ENCODE measurements around the gene PRR12. TPM values are rescaled to one million over a fixed set of nuclear protein-coding genes. Genes with fewer than 3 reads are reported as not detected.

PRR12 gene
- total RNA-seq, 1 donor from 2014 or later = 58.5 TPM

DNA sequence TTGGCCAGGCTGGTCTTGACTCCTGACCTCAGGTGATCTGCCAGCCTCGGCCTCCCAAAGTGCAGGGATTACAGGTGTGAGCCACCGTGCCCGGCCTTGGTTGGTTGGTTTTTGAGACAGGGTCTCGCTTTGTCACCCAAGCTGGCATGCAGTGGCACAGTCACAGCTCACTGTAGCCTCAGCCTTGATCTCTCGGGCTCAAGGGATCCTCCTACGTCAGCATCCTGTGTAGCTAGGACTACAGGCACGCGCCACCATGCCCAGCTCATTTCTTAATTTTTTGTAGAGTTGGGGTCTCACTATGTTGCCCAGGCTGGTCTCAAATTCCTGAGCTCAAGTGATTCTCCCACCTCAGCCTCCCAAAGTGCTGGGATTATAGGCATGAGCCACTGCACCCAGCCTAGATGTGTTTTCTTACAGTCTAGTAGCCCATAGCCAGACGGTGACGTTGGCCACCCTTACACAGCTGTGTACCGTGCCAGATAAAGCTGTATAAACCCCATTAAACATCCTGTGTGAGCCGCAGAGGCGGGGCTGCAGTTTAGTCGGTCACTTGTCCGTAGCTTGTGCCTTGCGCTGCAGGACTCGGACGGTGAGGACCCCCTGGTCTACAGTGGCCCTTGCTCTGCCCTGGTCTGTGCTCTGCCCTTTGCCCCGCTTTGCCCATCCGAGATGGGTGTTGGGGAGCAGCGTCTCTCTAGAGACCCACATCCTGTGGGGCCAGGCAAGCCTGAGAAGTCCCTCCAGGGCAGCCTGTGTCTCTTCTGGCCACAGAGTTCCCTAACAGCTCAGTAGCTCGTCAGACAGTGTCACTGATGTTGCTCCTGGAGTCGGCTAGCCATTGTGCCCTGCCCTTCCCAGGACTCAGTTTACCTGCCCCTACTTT lies 64.8 kb downstream of the PRR12 start:
- DNase-seq (ENCODE audit: low spot score in 2 of 2, unreplicated experiment in 2 of 2) = no peak
- Mint-ChIP-seq H3K4me1 (no peaks in the 10 kb centered on the region), H3K4me3 (no peak overlapping the region), H3K36me3 (peaks cover 38% of the 10 kb centered on the region), H3K9me3 (no peaks in the 10 kb centered on the region), H3K27ac (no peak overlapping the region), H3K27me3 (ENCODE audit: low read depth) (no peaks in the 10 kb centered on the region)
- TF ChIP-seq CTCF (IDR thresholded peaks at IDR 0.05; ENCODE audit: unreplicated experiment) = no peak

DNA sequence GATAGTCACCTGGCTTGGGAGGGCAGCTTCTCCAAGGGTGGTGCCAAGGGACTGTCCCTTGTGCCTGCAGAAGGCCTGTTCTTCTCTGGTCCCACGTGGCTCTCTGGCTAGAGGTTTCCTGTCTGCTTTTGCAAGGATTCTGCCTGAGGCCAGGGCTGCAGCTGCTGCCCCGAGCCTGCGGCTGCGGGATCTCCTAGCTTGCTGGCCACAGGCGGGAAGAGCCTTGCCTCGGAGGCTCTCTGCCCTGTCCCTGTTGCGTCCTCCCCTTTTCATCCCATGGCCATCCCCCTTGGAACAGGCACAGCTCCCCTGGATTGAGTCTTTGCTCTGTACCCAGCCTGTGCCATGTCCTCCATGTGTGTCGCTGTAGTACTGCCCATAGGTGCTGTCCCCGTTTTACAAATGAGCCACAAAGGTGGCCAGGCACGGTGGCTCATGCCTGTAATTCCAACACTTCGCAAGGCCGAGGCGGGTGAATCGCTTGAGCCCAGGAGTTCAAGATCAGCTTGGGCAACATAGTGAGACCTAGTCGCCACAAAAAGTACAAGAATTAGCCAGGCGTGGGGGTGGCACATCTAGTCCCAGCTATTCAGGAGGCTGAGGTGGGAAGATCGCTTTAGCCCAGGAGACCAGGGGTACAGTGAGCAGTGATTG lies 65.6 kb downstream of the PRR12 start:
- Mint-ChIP-seq H3K27me3 (ENCODE audit: low read depth) (no peaks in the 10 kb centered on the region), H3K36me3 (peaks cover 36% of the 10 kb centered on the region), H3K27ac (no peak overlapping the region), H3K4me3 (no peak overlapping the region), H3K9me3 (no peaks in the 10 kb centered on the region), H3K4me1 (no peaks in the 10 kb centered on the region)
- DNase-seq (ENCODE audit: low spot score in 2 of 2, unreplicated experiment in 2 of 2) = no peak
- TF ChIP-seq CTCF (IDR thresholded peaks at IDR 0.05; ENCODE audit: unreplicated experiment) = no peak

DNA sequence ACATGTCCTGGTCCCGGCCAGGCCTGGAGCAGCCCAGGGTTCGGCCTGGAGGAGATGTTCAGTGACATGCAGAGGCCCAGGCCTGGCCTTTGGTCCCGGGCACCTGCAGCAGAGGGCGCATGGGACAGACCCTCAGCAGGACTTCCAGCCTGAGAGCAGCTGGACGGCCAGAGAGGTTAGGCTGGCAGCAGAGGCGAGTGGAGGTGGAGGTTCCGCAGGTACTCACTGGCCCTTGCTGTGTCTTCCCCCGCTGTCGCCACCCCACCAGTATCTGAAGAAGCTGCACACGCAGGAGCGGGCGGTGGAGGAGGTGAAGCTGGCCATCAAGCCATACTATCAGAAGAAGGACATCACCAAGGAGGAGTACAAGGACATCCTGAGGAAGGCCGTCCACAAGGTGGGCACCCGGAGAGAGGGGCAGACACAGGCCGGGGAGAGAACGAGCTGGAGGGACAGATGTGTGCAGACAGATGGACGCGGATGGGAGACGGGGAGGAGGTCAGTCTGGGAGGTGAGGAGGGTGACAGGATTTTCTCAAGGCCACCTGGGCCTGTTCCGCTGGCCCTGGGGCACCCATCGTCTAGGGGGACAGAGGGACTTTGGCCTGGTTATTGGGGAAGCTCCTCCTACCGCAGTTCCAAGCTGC lies 66.6 kb downstream of the PRR12 start:
- H3K27ac Mint-ChIP-seq = no peak overlapping the region
- peaks cover 1% of the 10 kb centered on the region for H3K4me1 Mint-ChIP-seq
- TF ChIP-seq CTCF (IDR thresholded peaks at IDR 0.05; ENCODE audit: unreplicated experiment) = no peak
- H3K27me3 Mint-ChIP-seq (ENCODE audit: low read depth) = no peaks in the 10 kb centered on the region
- H3K4me3 Mint-ChIP-seq = no peak overlapping the region
- no peaks in the 10 kb centered on the region for H3K9me3 Mint-ChIP-seq
- DNase-seq (ENCODE audit: low spot score in 2 of 2, unreplicated experiment in 2 of 2) = no peak
- H3K36me3 Mint-ChIP-seq = peaks cover 38% of the 10 kb centered on the region

DNA sequence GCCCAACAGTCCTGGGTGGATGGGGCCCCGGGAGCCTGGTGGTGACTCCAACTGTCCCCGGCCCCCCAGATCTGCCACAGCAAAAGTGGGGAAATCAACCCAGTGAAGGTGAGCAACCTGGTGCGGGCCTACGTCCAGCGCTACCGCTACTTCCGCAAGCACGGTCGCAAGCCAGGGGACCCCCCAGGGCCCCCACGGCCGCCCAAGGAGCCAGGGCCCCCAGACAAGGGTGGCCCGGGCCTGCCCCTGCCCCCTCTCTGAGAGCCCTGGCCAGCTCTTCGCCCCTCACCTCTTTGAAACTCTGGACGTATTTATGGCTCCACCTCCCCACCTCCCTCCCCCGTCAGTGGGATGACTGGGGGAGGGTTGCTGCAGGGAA lies 67.1 kb downstream of the PRR12 start:
- H3K36me3 Mint-ChIP-seq = peaks cover 41% of the 10 kb centered on the region
- no peaks in the 10 kb centered on the region for H3K27me3 Mint-ChIP-seq (ENCODE audit: low read depth)
- H3K4me3 Mint-ChIP-seq = no peak overlapping the region
- H3K27ac Mint-ChIP-seq = no peak overlapping the region
- TF ChIP-seq CTCF (IDR thresholded peaks at IDR 0.05; ENCODE audit: unreplicated experiment) = no peak
- no peaks in the 10 kb centered on the region for H3K9me3 Mint-ChIP-seq
- peaks cover 6% of the 10 kb centered on the region for H3K4me1 Mint-ChIP-seq
- DNase-seq (ENCODE audit: low spot score in 2 of 2, unreplicated experiment in 2 of 2) = no peak

DNA sequence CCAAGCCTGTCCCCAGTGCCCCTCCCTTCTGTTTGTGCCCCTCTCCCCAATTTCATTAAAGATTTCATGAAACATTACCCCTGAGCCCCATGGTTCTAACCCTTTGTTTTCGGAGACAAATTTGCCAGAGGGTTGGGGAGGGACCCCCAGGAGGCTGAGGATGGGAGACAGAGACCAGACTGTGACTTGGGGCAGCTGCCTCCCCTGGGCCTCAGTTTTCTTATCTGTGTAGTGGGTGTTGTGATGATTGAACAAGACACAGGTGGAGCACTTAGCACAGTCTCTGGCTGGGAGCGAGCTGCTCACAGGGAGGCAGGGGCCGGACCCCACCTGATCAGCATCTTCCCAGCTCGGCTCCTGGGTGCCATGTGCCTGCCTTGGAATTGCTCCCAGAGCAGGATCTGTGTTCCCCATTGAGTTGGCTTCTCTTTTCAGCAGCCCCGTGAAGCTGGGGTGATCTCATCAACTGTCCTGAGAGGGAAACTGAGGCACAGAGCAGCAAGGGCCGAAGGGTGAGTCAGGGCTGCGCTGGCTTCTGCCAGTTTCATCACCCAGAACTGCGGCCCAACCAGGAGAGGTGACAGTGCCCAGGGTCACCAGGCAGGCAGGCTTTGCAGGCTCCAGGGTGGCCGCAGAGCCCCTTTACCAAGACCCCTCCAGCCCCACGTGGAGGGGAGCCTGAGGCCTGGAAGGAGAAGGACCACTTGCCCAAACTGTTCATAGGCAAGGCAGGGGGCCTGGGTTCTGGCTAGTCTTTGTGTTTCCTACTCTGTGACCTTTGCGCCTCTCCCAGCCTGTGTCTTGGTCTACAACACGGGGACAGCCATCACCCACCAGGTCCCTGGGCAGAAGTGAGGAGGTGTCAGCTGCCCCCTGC lies 67.8 kb downstream of the PRR12 start:
- no peak for TF ChIP-seq CTCF (IDR thresholded peaks at IDR 0.05; ENCODE audit: unreplicated experiment)
- Mint-ChIP-seq H3K9me3 (no peaks in the 10 kb centered on the region), H3K36me3 (peaks cover 41% of the 10 kb centered on the region), H3K4me1 (peaks cover 8% of the 10 kb centered on the region), H3K27me3 (ENCODE audit: low read depth) (no peaks in the 10 kb centered on the region), H3K4me3 (no peak overlapping the region), H3K27ac (no peak overlapping the region)
- DNase-seq (ENCODE audit: low spot score in 2 of 2, unreplicated experiment in 2 of 2) = no peak

All from mesothelial cell of epicardium (in vitro differentiated cells).